GM18873 (cell line): ENCODE measurements around the gene WAS.
"Not testable (repeated sequence)": the region's sequence is repeated elsewhere in the genome, so short reads cannot be mapped to it uniquely, and the experiment has no call there.

ENCODE experiments used
- ATAC-seq: cut with Tn5 transposase; IDR thresholded peaks from one replicate; pipeline ENCODE4 v1.9.1; 2021; ENCODE audit warnings: mild to moderate bottlenecking, moderate library complexity, moderate number of reproducible peaks; ENCODE audit not compliant: unreplicated experiment, low FRiP score

WAS gene

DNA sequence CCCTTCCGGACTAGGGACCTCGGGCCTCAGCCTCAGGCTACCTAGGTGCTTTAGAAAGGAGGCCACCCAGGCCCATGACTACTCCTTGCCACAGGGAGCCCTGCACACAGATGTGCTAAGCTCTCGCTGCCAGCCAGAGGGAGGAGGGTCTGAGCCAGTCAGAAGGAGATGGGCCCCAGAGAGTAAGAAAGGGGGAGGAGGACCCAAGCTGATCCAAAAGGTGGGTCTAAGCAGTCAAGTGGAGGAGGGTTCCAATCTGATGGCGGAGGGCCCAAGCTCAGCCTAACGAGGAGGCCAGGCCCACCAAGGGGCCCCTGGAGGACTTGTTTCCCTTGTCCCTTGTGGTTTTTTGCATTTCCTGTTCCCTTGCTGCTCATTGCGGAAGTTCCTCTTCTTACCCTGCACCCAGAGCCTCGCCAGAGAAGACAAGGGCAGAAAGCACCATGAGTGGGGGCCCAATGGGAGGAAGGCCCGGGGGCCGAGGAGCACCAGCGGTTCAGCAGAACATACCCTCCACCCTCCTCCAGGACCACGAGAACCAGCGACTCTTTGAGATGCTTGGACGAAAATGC, at the start of gene WAS:
TSS of gene WAS (plus strand) at position 389 of the 572 bp plus-strand sequence. CDS start at position 444, 55 bp downstream.
- ATAC-seq = peak; percentile 52

DNA sequence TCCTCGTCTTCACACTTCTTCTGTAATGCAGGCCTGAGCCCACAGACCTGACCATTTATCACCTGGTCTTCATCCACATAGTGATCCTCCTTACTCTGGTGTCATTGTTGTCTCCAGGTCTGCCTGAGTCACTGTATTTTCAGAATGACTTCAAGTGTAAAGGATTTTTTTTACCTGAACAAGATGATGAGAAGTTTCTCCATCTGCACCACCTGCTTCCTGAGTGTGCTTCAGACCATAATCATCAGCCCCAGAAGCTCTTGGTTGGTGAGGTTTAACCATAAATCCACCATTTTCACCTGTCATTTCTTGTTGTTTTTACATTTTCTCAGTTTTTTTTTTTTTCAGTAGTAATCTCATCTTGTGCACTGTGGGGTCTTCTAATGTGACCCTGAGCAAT, 47.3 kb upstream of the WAS start:
- no peak for ATAC-seq

DNA sequence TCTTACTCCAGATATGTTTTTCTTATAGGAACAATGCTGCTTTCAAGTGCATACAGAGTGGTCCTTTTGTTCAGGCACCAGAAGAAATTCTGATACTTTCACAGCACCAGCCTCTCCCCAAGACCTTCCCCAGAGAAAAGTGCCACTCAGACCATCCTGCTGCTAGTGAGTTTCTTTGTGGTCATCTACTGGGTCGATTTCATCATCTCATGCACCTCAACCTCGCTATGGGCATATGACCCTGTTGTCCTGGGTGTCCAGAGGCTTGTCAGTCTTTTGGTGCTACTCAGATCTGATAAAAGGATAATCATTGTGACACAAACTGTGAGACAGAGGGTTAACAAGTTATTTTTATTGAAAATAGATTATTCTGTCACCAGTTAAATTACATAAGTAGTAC, 46.8 kb upstream of the WAS start:
- no peak for ATAC-seq

DNA sequence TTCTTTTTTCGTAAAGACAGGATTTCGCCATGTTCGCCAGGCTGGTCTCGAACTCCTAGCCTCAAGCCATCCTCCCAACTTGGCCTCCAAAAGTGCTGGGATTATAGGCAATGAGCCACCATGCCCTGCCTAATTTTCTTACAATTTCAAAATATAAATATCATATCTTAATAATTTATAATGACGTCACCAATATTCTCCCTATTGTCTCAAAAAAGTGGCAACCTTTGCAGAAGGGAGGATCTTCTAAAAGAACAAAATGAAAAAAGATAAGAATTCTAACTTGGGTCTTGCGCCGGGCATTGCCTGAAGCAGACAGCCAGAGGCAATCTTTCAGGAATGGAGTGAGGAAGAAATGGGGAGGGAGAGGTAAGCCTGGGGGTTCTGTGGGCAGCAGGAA, 37.9 kb upstream of the WAS start:
- no peak for ATAC-seq

DNA sequence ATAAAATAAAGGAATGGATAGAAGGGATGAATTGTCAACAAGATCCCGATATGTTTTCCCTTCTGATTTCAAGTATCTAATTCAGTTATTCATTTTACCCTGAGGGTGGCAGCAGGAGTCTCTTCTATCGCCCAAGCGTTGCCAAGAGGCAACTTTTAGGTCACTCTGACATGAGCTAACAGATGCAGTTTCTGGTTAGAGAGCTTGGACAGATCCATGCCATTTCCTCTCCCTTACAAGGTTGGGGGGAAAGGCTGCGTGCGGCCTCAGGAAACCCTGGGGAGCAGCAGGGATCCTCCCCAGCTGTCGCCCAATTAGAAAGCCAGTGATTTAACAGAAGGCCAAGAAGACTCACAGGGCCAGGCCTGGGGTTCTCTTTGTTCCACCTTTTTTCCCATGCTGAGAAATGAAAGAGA, 35.3 kb upstream of the WAS start:
- no peak for ATAC-seq

DNA sequence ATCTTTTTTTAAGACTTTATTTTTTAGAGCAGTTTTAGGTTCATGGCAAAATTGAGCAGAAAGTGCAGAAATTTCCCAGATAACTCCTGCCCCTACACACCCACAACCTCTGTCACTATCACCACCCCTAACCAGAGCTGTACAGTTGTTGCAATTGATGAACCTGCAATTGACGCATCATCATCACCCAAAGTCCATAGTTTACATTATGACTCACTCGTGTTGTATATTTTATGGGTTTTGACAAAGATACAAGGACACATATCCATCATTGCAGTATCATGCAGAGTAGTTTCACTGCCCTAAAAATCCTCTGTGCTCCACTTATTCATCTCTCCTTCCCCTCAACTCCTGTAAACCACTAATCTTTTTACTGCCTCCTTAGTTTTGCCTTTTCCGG, 34.5 kb upstream of the WAS start:
- ATAC-seq = no peak

DNA sequence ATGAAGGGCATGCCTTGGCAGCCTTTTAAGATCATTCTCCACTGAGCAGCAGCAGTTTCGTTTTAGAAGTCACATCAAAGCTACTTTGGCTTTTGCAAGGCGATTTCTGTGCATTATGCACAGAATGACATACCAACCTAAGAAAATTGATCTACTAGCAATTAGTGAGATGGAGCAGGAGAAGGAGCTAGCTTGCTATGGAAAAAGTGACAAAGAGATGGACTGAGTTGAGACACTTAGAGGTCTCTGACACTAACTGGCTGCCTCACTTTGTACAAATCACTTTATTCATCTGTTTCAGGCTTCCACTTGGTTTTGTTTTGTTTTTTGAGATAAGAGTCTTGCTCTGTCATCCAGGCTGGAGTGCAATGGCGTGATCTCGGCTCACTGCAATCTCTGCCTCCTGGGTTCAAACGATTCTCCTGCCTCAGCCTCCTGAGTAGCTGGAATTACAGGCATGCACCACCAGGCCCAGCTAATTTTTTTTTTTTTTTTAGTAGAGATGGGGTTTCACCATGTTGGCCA, 31.5 kb upstream of the WAS start:
- ATAC-seq = not testable (repeated sequence)

DNA sequence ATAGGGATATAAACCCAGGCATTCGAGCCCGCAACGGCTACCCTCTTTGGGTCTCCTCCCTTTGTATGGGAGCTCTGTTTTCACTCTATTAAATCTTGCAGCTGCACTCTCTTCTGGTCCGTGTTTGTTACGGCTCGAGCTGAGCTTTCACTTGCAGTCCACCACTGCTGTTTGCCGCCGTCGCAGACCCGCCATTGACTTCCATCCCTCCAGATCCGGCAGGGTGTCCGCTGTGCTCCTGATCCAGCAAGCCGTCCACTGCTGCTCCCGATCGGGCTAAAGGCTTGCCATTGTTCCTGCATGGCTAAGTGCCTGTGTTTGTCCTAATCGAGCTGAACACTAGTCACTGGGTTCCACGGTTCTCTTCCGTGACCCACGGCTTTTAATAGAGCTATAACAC, 28.9 kb upstream of the WAS start:
- ATAC-seq = not testable (repeated sequence)

DNA sequence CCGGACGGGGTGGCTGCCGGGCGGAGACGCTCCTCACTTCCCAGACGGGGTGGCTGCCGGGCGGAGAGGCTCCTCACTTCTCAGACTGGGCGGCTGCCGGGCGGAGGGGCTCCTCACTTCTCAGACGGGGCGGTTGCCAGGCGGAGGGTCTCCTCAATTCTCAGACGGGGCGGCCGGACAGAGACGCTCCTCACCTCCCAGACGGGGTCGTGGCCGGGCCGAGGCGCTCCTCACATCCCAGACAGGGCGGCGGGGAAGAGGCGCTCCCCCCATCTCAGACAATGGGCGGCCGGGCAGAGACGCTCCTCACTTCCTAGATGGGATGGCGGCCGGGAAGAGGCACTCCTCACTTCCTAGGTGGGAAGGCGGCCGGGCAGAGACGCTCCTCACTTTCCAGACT, 23.9 kb upstream of the WAS start:
- not testable (repeated sequence) for ATAC-seq

DNA sequence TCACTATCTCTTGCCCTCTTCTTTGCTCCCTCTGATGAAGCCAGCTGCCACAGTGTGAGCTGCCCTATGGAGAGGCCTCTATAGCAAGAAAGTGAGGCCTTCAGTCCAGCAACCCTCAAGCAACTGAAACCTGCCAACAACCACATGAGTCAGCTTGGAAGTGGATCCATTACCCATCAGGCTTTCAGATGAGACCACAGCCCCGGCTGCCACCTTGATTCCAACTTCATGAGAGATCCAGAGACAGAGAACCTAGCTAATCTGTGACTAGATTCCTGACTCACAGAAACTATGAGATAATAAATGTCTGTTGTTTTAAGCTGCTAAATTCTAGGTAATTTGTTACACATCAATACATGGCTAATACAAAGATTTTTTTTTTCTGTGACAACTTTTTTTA, 20.4 kb upstream of the WAS start:
- no peak for ATAC-seq

DNA sequence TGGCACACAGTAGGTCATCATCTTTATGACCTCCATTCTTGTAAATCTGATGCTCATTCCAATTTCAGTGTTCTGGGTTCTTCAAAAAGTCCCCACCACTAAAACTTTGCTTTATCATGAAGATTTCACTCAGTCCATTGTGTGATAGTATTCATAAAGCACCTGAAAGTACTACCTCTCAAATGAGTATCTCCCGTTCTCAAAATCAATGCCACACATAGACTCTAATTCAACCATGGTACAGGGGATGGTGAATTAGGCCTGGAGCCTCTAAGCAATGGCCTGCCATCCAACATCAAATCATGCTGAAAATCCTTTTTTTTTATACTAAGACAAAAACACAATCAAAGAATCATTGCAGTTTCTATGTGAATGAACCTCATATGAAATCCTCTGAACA, 19.4 kb upstream of the WAS start:
- no peak for ATAC-seq

DNA sequence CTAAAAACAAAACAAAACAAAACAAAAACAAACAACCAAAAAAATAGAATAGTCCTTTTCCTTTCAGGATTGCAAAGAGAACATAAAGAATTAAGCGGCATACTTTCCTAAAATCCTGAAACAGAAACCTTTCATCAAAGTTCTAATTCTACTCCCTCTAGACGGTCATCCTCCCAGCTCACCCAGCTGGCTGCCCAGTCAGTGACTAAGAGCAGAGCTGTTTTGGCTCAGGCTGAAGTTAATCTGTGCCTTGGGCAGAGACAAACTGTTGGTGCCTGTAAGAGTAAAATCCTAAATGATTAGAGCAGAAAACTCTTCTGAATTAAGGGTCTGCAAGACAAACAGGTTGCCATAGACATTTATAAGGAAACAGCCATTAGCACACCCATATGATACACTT, 17.6 kb upstream of the WAS start:
- ATAC-seq = no peak

DNA sequence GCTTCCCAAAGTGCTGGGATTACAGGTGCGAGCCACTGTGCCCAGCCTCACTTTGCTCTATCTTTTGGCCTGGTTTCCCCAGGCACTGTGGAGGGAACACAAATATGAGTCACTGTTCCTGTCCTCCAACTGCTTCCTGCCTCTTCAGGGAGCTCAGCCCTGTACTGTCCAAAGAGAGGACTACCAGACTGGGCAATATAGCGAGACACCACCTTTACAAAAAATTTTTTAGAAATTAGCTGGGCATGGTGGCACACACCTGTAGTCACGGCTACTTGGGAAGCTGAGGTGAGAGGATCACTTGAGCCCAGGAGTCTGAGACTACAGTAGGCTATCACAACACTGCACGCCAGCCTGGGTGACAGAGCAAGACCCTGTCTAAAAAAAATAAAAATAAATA, 16.9 kb upstream of the WAS start:
- no peak for ATAC-seq

DNA sequence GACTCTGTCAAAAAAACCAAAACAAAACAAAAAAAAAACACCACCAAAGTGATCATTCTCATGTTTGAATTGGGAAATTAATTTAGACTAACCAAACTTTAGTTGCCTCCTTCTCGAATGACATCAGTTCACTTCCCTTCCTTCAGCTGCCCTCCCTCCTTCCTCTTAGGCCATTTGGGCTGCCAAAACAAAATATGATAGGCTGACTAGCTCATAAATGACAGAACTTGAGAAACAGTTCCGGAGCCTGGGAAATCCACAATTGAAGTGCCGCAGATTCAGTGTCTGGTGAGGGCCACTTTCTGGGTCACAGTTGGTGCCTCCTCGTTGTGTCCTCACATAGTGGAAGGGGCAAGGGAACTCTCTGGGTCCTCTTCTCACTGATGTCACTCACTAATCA, 16.1 kb upstream of the WAS start:
- no peak for ATAC-seq

DNA sequence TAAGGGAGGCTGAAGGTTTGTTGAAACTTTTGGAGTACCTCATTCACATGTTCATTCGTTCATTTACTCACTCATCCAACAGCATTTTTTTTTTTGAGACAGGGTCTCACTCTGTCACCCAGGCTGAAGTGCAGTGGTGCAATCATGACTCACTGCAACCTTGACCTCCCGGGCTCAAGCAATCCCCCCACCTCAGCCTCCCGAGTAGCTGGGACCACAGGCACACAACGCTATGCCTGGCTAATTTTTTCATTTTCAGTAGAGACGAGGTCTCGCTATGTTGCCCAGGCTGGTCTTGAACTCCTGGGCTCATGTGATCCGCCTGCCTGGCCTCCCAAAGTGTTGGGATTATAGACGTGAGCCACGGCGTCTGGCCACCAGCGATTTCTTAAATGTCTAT, 15.4 kb upstream of the WAS start:
- ATAC-seq = not testable (repeated sequence)

DNA sequence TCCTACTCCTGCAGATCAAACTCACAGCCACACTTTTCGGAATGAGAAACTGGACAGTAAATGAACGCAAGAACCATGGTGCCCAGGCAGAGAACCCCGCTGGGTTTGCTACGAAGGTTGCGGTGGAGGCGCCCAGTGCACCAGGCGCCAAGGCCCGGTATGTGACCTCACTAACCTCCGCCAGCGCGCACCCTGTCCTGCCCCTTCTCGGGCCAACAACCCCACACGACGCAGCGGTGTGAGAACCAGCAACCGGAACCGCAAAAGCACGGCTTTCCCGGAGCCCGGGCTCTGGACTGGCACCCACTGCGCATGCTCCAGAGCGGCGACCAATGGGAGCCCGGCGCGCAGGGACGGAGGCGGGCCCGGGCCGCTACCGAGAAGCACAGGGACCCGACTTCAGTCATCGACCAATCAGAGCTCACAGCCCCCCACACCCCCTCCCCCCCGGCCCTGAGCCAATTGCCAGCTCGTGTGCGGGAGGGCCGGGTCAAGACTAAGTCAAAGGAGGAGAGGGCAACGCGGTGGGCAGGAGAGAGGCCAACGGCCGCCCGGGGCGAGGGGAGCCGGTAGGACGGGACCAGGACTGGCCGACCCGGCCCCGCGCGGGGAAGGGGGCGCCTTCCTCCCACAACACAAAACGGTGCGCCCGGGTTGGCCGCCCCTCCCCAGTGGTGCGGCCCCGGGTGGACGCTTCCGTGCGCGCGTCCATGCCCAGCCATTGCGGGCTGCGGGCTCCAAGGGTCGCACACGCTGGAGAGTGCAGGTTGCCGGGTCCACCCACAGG, 7.3 kb upstream of the WAS start:
- ATAC-seq = peak; percentile 78

DNA sequence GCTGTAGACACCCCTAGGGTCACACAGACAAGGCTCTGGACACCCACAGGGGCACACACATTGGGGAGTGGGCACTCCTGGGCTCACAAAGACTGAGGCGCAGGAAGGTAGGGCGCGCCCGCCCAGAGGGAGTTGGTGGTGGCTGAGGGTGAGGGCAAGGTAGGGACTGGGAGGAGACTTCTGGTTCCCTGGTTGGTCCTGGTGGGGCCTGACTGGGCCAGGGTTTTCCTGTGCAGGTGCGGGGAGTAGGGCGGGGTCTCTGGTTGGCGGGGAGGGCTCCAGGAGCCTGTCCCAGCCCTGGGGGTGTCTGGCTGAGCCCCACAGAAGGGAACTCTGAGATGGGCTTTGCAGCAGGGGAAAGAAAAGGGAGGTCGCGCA, 6.7 kb upstream of the WAS start:
- peak; percentile 15 for ATAC-seq

DNA sequence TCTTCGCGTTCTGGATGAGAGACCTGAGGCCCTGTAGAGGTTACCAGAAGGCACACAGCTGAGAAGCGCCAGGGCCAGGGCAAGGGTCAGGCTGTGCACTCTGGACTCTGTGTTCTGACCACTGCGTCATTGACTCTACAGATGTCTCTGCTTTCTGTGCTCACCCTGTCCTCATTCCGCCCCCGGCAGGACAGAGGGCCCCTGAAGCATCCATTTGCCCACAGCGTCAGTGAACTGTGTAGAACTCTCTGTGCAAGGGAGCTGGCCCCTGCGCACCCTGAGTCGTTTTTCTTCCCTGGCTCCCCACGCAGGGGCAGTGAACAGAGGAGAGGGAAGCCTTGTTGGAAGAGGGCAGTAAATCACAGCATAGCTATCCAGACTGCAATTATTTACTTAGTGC, 6.1 kb upstream of the WAS start:
- ATAC-seq = no peak

DNA sequence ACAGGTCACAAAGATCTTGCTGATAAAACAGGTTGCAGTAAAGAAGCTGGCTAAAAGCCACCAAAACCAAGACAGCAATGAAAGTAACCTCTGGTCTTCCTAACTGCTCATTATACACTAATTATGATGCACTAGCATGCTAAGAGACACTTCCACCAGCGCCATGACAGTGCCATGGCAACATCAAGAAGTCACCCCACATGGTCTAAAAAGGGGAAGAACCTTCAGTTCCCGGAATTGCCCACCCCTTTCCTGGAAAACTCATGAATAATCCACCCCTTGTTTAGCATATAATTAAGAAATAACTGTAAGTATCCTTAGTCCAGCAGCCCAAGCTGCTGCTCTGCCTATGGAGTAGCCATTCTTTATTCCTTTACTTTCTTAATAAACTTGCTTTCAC, 3.1 kb upstream of the WAS start:
- ATAC-seq = not testable (repeated sequence)

DNA sequence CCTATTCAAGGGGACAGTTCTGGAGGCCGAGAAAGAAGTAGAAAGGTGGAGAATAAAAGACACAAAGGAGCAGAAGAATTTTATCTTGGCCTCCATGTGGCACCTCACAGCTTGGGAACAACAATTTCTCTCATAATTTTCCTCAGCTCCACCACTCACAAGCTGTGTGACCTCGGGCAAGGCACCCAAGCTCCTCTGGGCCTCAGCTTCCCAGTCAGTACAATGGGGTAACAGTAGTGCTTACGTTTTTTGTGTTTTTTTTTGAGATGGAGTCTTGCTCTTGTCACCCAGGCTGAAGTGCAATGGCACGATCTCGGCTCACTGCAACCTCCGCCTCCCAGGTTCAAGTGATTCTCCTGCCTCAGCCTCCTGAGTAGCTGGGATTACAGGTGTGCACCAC, 2.7 kb upstream of the WAS start:
- not testable (repeated sequence) for ATAC-seq

DNA sequence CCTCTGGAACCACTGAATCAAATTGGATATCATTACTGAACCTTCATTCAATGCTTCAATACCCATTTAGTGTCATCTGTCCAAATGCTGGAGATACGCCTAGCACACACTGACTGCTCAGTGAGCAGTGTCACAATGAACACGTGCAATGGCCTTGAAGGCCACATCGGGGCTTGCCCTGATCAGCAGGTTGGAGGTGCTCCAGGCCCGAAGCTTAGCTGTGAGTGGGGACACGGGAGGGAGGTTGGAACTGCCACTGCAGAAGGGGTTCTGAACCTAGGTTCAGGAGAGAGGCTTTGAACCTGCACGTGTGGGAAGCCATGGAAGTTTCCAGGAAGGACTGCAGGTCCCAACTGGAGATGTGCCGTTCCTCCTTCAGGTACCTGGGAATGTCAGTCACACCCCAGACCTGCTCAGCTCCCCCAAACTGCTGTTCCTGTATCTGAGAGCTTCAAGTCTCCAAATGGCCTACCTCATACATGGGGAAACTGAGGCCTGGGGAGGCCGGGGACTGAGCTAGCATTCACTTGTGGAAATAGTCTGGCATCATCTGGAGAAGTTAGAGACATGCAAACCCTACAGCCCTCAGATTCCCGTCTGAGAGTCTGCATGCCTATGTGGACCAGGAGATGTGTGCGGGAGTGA, 1.9 kb upstream of the WAS start:
- no peak for ATAC-seq

DNA sequence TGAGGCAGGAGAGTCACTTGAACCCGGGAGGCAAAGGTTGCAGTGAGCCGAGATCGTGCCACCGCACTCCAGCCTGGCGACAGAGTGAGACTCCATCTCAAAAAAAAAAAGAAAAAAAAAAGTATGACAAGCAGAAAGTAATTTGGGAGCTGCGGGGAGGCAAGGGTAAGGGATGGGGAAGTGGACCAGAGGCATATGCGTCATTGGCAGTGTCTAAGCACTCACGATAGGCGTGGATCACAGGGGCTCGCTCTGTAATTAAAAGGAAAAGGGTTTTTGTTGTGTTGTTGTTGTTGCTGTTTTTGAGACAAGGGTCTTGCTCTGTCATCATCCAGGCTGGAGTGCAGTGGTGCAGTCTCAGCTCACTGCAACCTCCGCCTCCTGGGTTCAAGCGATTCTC, 804 bp upstream of the WAS start:
- ATAC-seq = not testable (repeated sequence)
